Psoas muscle (tissue), 8 donors: Measurements from ENCODE around the gene TUBGCP6. TPM values are rescaled to one million over a fixed set of nuclear protein-coding genes. Genes with fewer than 3 reads are reported as not detected.

Experiments used
- ATAC-seq, 4 donors: fragments of 200-7000 bp; cut with Tn5 transposase; one replicate each; pipeline ENCODE4 v1.9.1; 2020; ENCODE audit warnings: moderate library complexity in 3 of 4, mild to moderate bottlenecking in 2 of 4
- DNase-seq, 2 donors: peaks; one replicate each; pipeline ENCODE4 v3.0.0-alpha.2; 2020
- H3K27ac ChIP-seq: fragments of 200-600 bp; one replicate; pipeline ENCODE4 v1.8.0; 2022
- H3K27me3 ChIP-seq, 3 donors: fragments of 200-600 bp in 1 of 3; one replicate each; pipeline versions ENCODE4 v1.6.1 to v1.8.0; 2013 to 2022; ENCODE audit warnings: low read length in 2 of 3, mild to moderate bottlenecking in 2 of 3, moderate library complexity in 1 of 3; ENCODE audit not compliant: insufficient read depth in 3 of 3
- H3K36me3 ChIP-seq, 2 donors: fragments of 200-600 bp in 1 of 2; one replicate each; pipeline versions ENCODE4 v1.6.1 to v1.8.0; 2013 to 2022; ENCODE audit warnings: low read depth in 1 of 2, mild to moderate bottlenecking in 1 of 2, moderate library complexity in 1 of 2; ENCODE audit not compliant: insufficient read depth in 1 of 2
- H3K4me1 ChIP-seq: fragments of 200-600 bp; one replicate; pipeline ENCODE4 v1.8.0; 2022
- H3K4me3 ChIP-seq: fragments of 200-600 bp; one replicate; pipeline ENCODE4 v1.8.0; 2022; ENCODE audit warnings: mild to moderate bottlenecking
- H3K9me3 ChIP-seq: fragments of 200-600 bp; one replicate; pipeline ENCODE4 v1.8.0; 2022
- CTCF ChIP-seq: fragments of 200-600 bp; IDR thresholded peaks from one replicate; pipeline ENCODE4 v1.8.0; 2022; ENCODE audit warnings: antibody characterized with exemption
- WGBS, 3 donors: extraction: QIAGEN DNeasy Blood & Tissue Kit; methylation state at CpG; one replicate each; pipeline versions ENCODE4 v1.1.6 to v1.1.7; 2013; 5-methylcytosine and 5-hydroxymethylcytosine counted together
- intact Hi-C, 2 donors: fragments of 100-400 bp; cut with DNase I; formaldehyde crosslinking; loops; one replicate each; pipeline versions ENCODE4 v1.11.0 to v1.14.2; 2022
- polyA plus RNA-seq, 3 donors: library from polyadenylated mRNA; stranded (reverse); fragments of 200-250 nt; gene quantifications; one replicate each; pipeline ENCODE4 v1.2.3, GENCODE V29; 2013
- total RNA-seq, 4 donors: library from RNA; stranded (reverse); fragmentation: NEBNext Ultra II Directional in 2 of 4; extraction: Animal tissue kit (Norgen Biotek cat#: 25700) in 2 of 4; gene quantifications; one replicate each; pipeline versions ENCODE4 v1.2.1 to v1.2.4, GENCODE V29; 2021 to 2023
- donor health status: healthy with polysubstance abuse.
- donor health status: DM: no; HTN: no; CAD: no; lungs with moderate emphysema.
- donor health status: Bipolar disorder and iron deficiency.
- donor health status: healthy.
- donor health status: DM: yes; HTN: yes; CAD: no.
- donor health status: DM: no; HTN: no; CAD: no.
- donor health status: DM: no; HTN: no; CAD: no.
- donor health status: DM: yes; HTN: yes; CAD: no.

The TUBGCP6 gene
- total and polyA plus RNA-seq, 7 donors = 9.5 to 21.8 (median 18.0) TPM

- Histone ChIP-seq H3K4me1 (no peaks in the 10 kb centered on the region), H3K4me3 (no peak overlapping the region), H3K36me3 (peaks cover 16 to 92% of the 10 kb centered on the region in 2 donors), H3K9me3 (no peaks in the 10 kb centered on the region), H3K27ac (no peak overlapping the region), H3K27me3 (no peaks in the 10 kb centered on the region)
- DNase-seq (peak in 1 of 2 donors; percentile 54), ATAC-seq (no peak)
- TF ChIP-seq CTCF = no peak
- intact Hi-C loops = no loop called here
- WGBS, 3 donors = 89 to 92% (median 90%) methylated on average over 55 to 57 of the region's 57 CpGs
Measured at GRCh38 chr22:50216684-50217520, 27.9 kb downstream of the TUBGCP6 start.

GRCh38 chr22:50216055-50216683 lies 28.7 kb downstream of the TUBGCP6 start:
- peaks cover 16 to 92% of the 10 kb centered on the region in 2 donors for H3K36me3 ChIP-seq
- no peaks in the 10 kb centered on the region for H3K4me1 ChIP-seq
- H3K4me3 ChIP-seq = no peak overlapping the region
- no peak for DNase-seq
- TF ChIP-seq CTCF = no peak
- H3K9me3 ChIP-seq = no peaks in the 10 kb centered on the region
- ATAC-seq = no peak
- H3K27ac ChIP-seq = no peak overlapping the region
- H3K27me3 ChIP-seq = no peaks in the 10 kb centered on the region
- intact Hi-C loops = no loop called here
- WGBS, 3 donors = 84 to 86% (median 85%) methylated on average over 15 of the region's 15 CpGs

GRCh38 chr22:50215297-50216054 lies 29.3 kb downstream of the TUBGCP6 start:
- Histone ChIP-seq H3K36me3 (peaks cover 15 to 92% of the 10 kb centered on the region in 2 donors), H3K9me3 (no peaks in the 10 kb centered on the region), H3K27ac (no peak overlapping the region), H3K4me3 (no peak overlapping the region), H3K27me3 (no peaks in the 10 kb centered on the region), H3K4me1 (no peaks in the 10 kb centered on the region)
- no peak for TF ChIP-seq CTCF
- ATAC-seq (no peak), DNase-seq (peak in 1 of 2 donors; percentile 56)
- intact Hi-C loops = no loop called here
- 62 to 75% (median 65%) methylated on average over 13 to 17 of the region's 17 CpGs for WGBS, 3 donors

- no peak for TF ChIP-seq CTCF
- intact Hi-C loops = no loop called here
- H3K27ac ChIP-seq = no peak overlapping the region
- peaks cover 10 to 91% of the 10 kb centered on the region in 2 donors for H3K36me3 ChIP-seq
- ATAC-seq = no peak
- no peak overlapping the region for H3K4me3 ChIP-seq
- H3K27me3 ChIP-seq = no peaks in the 10 kb centered on the region
- no peak for DNase-seq
- H3K9me3 ChIP-seq = no peaks in the 10 kb centered on the region
- no peaks in the 10 kb centered on the region for H3K4me1 ChIP-seq
- WGBS, 3 donors = 95 to 98% (median 95%) methylated on average over 9 of the region's 9 CpGs
Measured at GRCh38 chr22:50213263-50213662, 31.6 kb downstream of the TUBGCP6 start.
